K562 (cell line): ENCODE data around the gene ETV4. TPM values are rescaled to one million over a fixed set of nuclear protein-coding genes. Genes with fewer than 3 reads are reported as not detected.

Experiments used
- CEBPB ChIP-seq: fragments of 450-650 bp; IDR thresholded peaks from 2 replicates; pipeline ENCODE4 v1.6.1; 2016; ENCODE audit warnings: missing genetic modification characterization, missing compliant biosample characterization
- CHD4 ChIP-seq: fragments of 200-600 bp; sonication (generic); IDR thresholded peaks from 3 replicates; pipeline ENCODE4 v1.6.1; 2012; ENCODE audit warnings: low read depth, mild to moderate bottlenecking, mixed read lengths, low read length, inconsistent platforms; ENCODE audit not compliant: insufficient read depth, insufficient replicate concordance, poor library complexity, severe bottlenecking
- COPS2 ChIP-seq: fragments of 450-650 bp; conservative IDR thresholded peaks from 2 replicates; pipeline ENCODE4 v1.6.1; 2016; ENCODE audit warnings: mild to moderate bottlenecking, moderate library complexity
- HDAC8 ChIP-seq: fragments of 450-650 bp; IDR thresholded peaks from 2 replicates; pipeline ENCODE4 v1.6.1; 2016; ENCODE audit warnings: mild to moderate bottlenecking, missing genetic modification characterization, moderate library complexity, missing compliant biosample characterization
- HSF4 ChIP-seq: fragments of 250-450 bp; sonication (Bioruptor Pico); IDR thresholded peaks from 2 replicates; pipeline ENCODE4 v2.1.2; 2022; ENCODE audit warnings: mild to moderate bottlenecking, moderate library complexity, borderline replicate concordance
- ILF3 ChIP-seq: fragments of 450-650 bp; IDR thresholded peaks from 2 replicates; pipeline ENCODE4 v1.6.1; 2018; ENCODE audit warnings: antibody characterized with exemption, mild to moderate bottlenecking, moderate library complexity, borderline replicate concordance
- MIER1 ChIP-seq: fragments of 450-650 bp; IDR thresholded peaks from 2 replicates; pipeline ENCODE4 v1.6.1; 2016; ENCODE audit warnings: antibody characterized with exemption, mild to moderate bottlenecking, low read depth
- NCOA2 ChIP-seq, 2 experiments: fragments of 450-650 bp; IDR thresholded peaks; 2 replicates each; pipeline ENCODE4 v1.6.1; 2018; ENCODE audit warnings: mild to moderate bottlenecking in 2 of 2, moderate library complexity in 1 of 2; ENCODE audit not compliant: partially characterized antibody in 2 of 2
- POLR2G ChIP-seq: fragments of 200-400 bp; formaldehyde crosslinking; IDR thresholded peaks from 2 replicates; pipeline ENCODE4 v1.6.1; 2017; ENCODE audit warnings: low read depth, mild to moderate bottlenecking, antibody characterized with exemption, low read length, moderate library complexity
- PTBP1 ChIP-seq: fragments of 200-400 bp; formaldehyde crosslinking; IDR thresholded peaks from 2 replicates; pipeline ENCODE4 v1.6.1; 2017; ENCODE audit warnings: low read depth, low read length
- RBM14 ChIP-seq: fragments of 200-400 bp; formaldehyde crosslinking; IDR thresholded peaks from 2 replicates; pipeline ENCODE4 v1.6.1; 2018; ENCODE audit warnings: low read depth, mild to moderate bottlenecking, low read length, moderate library complexity, borderline replicate concordance; ENCODE audit not compliant: insufficient read depth
- RFX1 ChIP-seq: fragments of 450-650 bp; IDR thresholded peaks from 2 replicates; pipeline ENCODE4 v1.6.1; 2016; ENCODE audit warnings: mild to moderate bottlenecking, moderate library complexity
- RFX5 ChIP-seq: IDR thresholded peaks from 2 replicates; pipeline ENCODE4 v1.6.1; 2011; ENCODE audit warnings: low read depth, mild to moderate bottlenecking, improper control_type of control experiment, low read length
- SMAD3 ChIP-seq: fragments of 450-650 bp; formaldehyde crosslinking; conservative IDR thresholded peaks from 2 replicates; pipeline ENCODE4 v1.4.0; 2020; ENCODE audit warnings: mild to moderate bottlenecking
- SMARCA4 ChIP-seq: fragments of 450-650 bp; IDR thresholded peaks from 2 replicates; pipeline ENCODE4 v1.6.1; 2016
- STAT5B ChIP-seq: fragments of 250-450 bp; sonication (Bioruptor Pico); IDR thresholded peaks from 2 replicates; pipeline ENCODE4 v1.8.0; 2021; ENCODE audit warnings: mild to moderate bottlenecking, inconsistent platforms
- TOE1 ChIP-seq, 2 experiments: fragments of 450-650 bp in 1 of 2; sonication (generic) in 1 of 2; formaldehyde crosslinking in 1 of 2; IDR thresholded peaks; 2 replicates each; pipeline versions ENCODE4 v1.7.1 to v1.8.0; 2016 to 2022; ENCODE audit warnings: borderline replicate concordance in 2 of 2, mild to moderate bottlenecking in 2 of 2, antibody characterized with exemption in 1 of 2, inconsistent platforms in 1 of 2, low read depth in 1 of 2, missing genetic modification reagents in 1 of 2, moderate library complexity in 1 of 2
- ZBTB5 ChIP-seq: fragments of 450-650 bp; IDR thresholded peaks from 2 replicates; pipeline ENCODE4 v1.6.1; 2017; ENCODE audit warnings: antibody characterized with exemption
- ZBTB9 ChIP-seq: fragments of 450-650 bp; formaldehyde crosslinking; IDR thresholded peaks from 2 replicates; pipeline ENCODE4 v1.4.0; 2020; ENCODE audit warnings: mild to moderate bottlenecking, moderate library complexity
- ZNF316 ChIP-seq: fragments of 450-650 bp; IDR thresholded peaks from 2 replicates; pipeline ENCODE4 v1.6.1; 2016
- ZNF347 ChIP-seq: fragments of 450-650 bp; formaldehyde crosslinking; IDR thresholded peaks from 2 replicates; pipeline ENCODE4 v1.4.0; 2020; ENCODE audit warnings: low read depth, mild to moderate bottlenecking, moderate library complexity
- ZNF57 ChIP-seq: fragments of 450-650 bp; formaldehyde crosslinking; IDR thresholded peaks from 2 replicates; pipeline ENCODE4 v1.4.0; 2020; ENCODE audit warnings: mild to moderate bottlenecking, moderate library complexity
- ZNF583 ChIP-seq: fragments of 250-450 bp; sonication (Bioruptor Pico); IDR thresholded peaks from 2 replicates; pipeline ENCODE4 v1.4.0; 2020
- polyA plus RNA-seq, 8 experiments: library from polyadenylated mRNA; depleted of rRNA in 4 of 8; stranded (reverse) in 5 of 8; unstranded in 3 of 8; fragments of >200 nt; fragmentation: Nextera tagmentation in 2 of 8; fragmentation: Illumina TruSeq in 1 of 8; extraction: Ambion mirVana in 2 of 8; extraction: Trizol in 1 of 8; gene quantifications; 2 replicates each; pipeline versions ENCODE4 v1.2.1 to v1.2.3, GENCODE V29; 2011 to 2014; ENCODE audit warnings: inconsistent platforms in 1 of 8, missing spikeins in 1 of 8
- total RNA-seq, 7 experiments: library from RNA; depleted of rRNA in 6 of 7; stranded (reverse); fragments of >200 nt in 6 of 7; fragmentation: Illumina TruSeq in 2 of 7; extraction: Trizol in 2 of 7; gene quantifications; 2 replicates each; pipeline versions ENCODE4 v1.2.1 to v1.2.3, GENCODE V29; 2011 to 2021; ENCODE audit warnings: low replicate concordance in 1 of 7
- TF ChIP-seq, protein P1 (sequence below): fragments of 450-650 bp; IDR thresholded peaks from 2 replicates; pipeline ENCODE4 v1.6.1; 2016; ENCODE audit warnings: borderline replicate concordance

ETV4 gene
- total and polyA plus RNA-seq, 9 of the 15 experiments (the other 6 are each of a cell fraction or from before 2014, with no cell fraction given) = 5.5 to 66.3 (median 28.2) TPM

DNA sequence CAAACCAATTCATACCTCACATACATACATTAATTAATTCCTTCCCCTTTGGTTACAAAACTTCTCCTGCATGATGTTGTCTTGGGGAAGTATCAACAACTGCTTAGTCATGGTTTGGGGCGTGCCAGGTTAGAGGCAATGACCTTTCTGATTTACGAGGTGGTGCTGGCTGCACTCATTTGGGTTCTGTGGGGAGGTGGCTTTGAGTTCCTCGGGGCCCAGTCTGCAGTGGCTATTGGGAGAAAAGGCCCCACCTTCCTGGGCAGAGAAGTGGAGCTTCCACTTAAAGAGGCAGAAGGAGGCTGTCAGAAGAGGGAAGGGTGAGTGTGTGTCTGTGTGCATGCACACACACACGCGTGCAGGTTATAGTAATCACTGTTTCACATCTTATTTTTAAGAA, 10.2 kb upstream of the ETV4 start (continued):
- no peak for TF ChIP-seq ZBTB5
- TF ChIP-seq SMARCA4 = peak; percentile 82
- TF ChIP-seq NCOA2 (IDR thresholded peaks at IDR 0.05; ENCODE audit: partially characterized antibody in 2 of 2) = no peak
- no peak for TF ChIP-seq POLR2G
- TF ChIP-seq ZNF316 = peak; percentile 99
- no peak for TF ChIP-seq HDAC8 (tag)
- TF ChIP-seq COPS2 = no peak
- TF ChIP-seq RBM14 = no peak
- TF ChIP-seq ZBTB9 (CRISPR knock-in tag) = no peak
- TF ChIP-seq MIER1 = no peak
- no peak for TF ChIP-seq ZNF347 (CRISPR knock-in tag)
- no peak; the same call in 1 of the 2 replicates for TF ChIP-seq RFX1
- no peak for TF ChIP-seq CHD4
- no peak for TF ChIP-seq HSF4 (CRISPR knock-in tag)
- peak; percentile 65 for TF ChIP-seq CEBPB (tag)
- TF ChIP-seq STAT5B (CRISPR knock-in tag) = no peak
- TF ChIP-seq RFX5 = no peak
- TF ChIP-seq ZNF583 (CRISPR knock-in tag) = no peak
- no peak for TF ChIP-seq ILF3
- no peak for TF ChIP-seq ZNF57 (CRISPR knock-in tag)
- TF ChIP-seq TOE1 (IDR thresholded peaks at IDR 0.05; ENCODE audit: borderline replicate concordance) = no peak; the same call in 1 of the 2 replicates
- no peak for TF ChIP-seq TOE1 (CRISPR knock-in tag; IDR thresholded peaks at IDR 0.05; ENCODE audit: borderline replicate concordance, low read depth)
- TF ChIP-seq SMAD3 (CRISPR knock-in tag) = no peak
- TF ChIP-seq, protein P1, sequence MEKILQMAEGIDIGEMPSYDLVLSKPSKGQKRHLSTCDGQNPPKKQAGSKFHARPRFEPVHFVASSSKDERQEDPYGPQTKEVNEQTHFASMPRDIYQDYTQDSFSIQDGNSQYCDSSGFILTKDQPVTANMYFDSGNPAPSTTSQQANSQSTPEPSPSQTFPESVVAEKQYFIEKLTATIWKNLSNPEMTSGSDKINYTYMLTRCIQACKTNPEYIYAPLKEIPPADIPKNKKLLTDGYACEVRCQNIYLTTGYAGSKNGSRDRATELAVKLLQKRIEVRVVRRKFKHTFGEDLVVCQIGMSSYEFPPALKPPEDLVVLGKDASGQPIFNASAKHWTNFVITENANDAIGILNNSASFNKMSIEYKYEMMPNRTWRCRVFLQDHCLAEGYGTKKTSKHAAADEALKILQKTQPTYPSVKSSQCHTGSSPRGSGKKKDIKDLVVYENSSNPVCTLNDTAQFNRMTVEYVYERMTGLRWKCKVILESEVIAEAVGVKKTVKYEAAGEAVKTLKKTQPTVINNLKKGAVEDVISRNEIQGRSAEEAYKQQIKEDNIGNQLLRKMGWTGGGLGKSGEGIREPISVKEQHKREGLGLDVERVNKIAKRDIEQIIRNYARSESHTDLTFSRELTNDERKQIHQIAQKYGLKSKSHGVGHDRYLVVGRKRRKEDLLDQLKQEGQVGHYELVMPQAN = no peak
- no peak for TF ChIP-seq PTBP1
